GM06990 (cell line): ENCODE results near the gene ZC3H13.

Experiments
- DNase-seq: peaks from one replicate; pipeline ENCODE4 v3.0.0-alpha.2; 2011; ENCODE audit not compliant: insufficient read length; ENCODE audit errors: extremely low read depth
- H3K27me3 ChIP-seq: replicated peaks from 2 replicates; pipeline ENCODE4 v1.6.0; 2011; ENCODE audit warnings: low read length; ENCODE audit not compliant: control insufficient read depth, insufficient read depth
- H3K36me3 ChIP-seq: 2 replicates; pipeline ENCODE4 v1.5.1; 2011; ENCODE audit warnings: low read length; ENCODE audit not compliant: control insufficient read depth, insufficient read depth
- H3K4me3 ChIP-seq: replicated peaks from 2 replicates; pipeline ENCODE4 v1.5.1; 2011; ENCODE audit warnings: low read depth, mild to moderate bottlenecking, control low read depth, low read length
- TF ChIP-seq, protein P1 (sequence below): IDR thresholded peaks from 2 replicates; pipeline ENCODE4 v1.5.1; 2011; ENCODE audit warnings: low read length, control low read depth, mild to moderate bottlenecking, inconsistent platforms; ENCODE audit not compliant: insufficient read depth, poor library complexity, severe bottlenecking

The ZC3H13 gene

DNA sequence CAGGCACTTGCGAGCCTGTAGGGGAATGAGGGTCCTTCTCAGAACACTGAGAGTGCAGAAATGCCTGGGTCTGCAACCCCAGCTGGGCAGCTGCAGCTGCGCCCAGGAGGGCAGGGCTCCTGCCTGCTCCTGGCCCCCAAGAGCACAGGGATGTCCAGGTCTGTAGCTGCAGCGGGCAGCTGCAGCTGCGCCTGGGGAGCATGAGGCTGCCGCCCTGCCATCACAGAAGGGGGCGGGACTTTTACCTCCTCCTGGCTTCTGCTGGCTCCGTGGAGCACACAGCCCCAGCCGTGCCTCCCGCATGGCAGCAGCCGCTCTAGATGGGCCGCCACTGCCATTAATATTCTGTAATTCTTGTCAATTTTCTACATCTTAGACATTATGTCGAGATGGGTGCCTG lies 34.4 kb upstream of the ZC3H13 start:
- TF ChIP-seq, protein P1, sequence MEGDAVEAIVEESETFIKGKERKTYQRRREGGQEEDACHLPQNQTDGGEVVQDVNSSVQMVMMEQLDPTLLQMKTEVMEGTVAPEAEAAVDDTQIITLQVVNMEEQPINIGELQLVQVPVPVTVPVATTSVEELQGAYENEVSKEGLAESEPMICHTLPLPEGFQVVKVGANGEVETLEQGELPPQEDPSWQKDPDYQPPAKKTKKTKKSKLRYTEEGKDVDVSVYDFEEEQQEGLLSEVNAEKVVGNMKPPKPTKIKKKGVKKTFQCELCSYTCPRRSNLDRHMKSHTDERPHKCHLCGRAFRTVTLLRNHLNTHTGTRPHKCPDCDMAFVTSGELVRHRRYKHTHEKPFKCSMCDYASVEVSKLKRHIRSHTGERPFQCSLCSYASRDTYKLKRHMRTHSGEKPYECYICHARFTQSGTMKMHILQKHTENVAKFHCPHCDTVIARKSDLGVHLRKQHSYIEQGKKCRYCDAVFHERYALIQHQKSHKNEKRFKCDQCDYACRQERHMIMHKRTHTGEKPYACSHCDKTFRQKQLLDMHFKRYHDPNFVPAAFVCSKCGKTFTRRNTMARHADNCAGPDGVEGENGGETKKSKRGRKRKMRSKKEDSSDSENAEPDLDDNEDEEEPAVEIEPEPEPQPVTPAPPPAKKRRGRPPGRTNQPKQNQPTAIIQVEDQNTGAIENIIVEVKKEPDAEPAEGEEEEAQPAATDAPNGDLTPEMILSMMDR: no peak
- H3K36me3 ChIP-seq: no peaks in the 10 kb centered on the region
- DNase-seq: no peak
- no peaks in the 10 kb centered on the region for H3K27me3 ChIP-seq
- H3K4me3 ChIP-seq: no peak overlapping the region

GRCh38 chr13:46086421-46086922 lies 33.9 kb upstream of the ZC3H13 start:
- H3K36me3 ChIP-seq: no peaks in the 10 kb centered on the region

GRCh38 chr13:46085737-46086136 lies 33.2 kb upstream of the ZC3H13 start:
- TF ChIP-seq, protein P1: no peak
- H3K4me3 ChIP-seq: no peak overlapping the region
- no peaks in the 10 kb centered on the region for H3K27me3 ChIP-seq
- DNase-seq: no peak
- no peaks in the 10 kb centered on the region for H3K36me3 ChIP-seq

More at GRCh38 chr13:46086421-46086922, 33.9 kb upstream of the ZC3H13 start:
- H3K4me3 ChIP-seq: no peak overlapping the region
- TF ChIP-seq, protein P1: no peak
- no peak for DNase-seq
- H3K27me3 ChIP-seq: no peaks in the 10 kb centered on the region

GRCh38 chr13:46082324-46082723 lies 29.8 kb upstream of the ZC3H13 start:
- DNase-seq: no peak
- Histone ChIP-seq H3K4me3 (no peak overlapping the region), H3K36me3 (no peaks in the 10 kb centered on the region), H3K27me3 (no peaks in the 10 kb centered on the region)
- TF ChIP-seq, protein P1: no peak

DNA sequence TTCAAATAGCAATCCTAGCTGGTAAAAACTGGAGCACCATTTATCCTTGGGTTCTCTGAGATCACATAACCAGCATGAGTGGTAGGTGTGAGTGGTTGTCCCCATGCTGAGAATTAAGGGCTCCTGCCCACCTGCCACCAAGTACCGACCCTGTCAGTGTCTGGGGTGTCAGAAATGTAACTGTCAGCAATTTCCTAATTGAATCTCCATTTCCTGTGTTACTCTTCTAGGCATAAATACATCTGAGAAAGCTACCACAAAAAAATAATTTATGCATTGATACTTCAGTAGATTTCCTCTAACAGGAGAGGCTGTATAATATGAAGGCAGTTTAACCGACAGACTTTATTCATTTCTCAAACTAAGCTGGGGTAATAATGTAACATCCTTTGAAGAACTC lies 27.2 kb upstream of the ZC3H13 start:
- no peak for DNase-seq
- H3K4me3 ChIP-seq: no peak overlapping the region
- TF ChIP-seq, protein P1: no peak
- no peaks in the 10 kb centered on the region for H3K36me3 ChIP-seq
- no peaks in the 10 kb centered on the region for H3K27me3 ChIP-seq

- TF ChIP-seq, protein P1: no peak
- DNase-seq: no peak
- Histone ChIP-seq H3K4me3 (no peak overlapping the region), H3K27me3 (no peaks in the 10 kb centered on the region), H3K36me3 (no peaks in the 10 kb centered on the region)
Observed at GRCh38 chr13:46077265-46077664, 24.7 kb upstream of the ZC3H13 start.
